Spleen (tissue), 11 donors: ENCODE measurements around the gene MAP7D1. TPM values are rescaled to one million over a fixed set of nuclear protein-coding genes. Genes with fewer than 3 reads are reported as not detected.
A peak's percentile ranks its signal among the peaks of the same experiment; 100 is the strongest.

Experiments
- DNase-seq: peaks from one replicate; pipeline ENCODE4 v3.0.0-alpha.2; 2020
- H3K27ac ChIP-seq, 8 donors: fragments of 200-600 bp; sonication (generic) in 7 of 8; 1 replicate in 4 of 8; 2 replicates in 4 of 8; pipeline versions ENCODE4 v1.5.0 to v1.8.0; 2016 to 2021; ENCODE audit warnings: inconsistent platforms in 4 of 8, mild to moderate bottlenecking in 4 of 8, moderate library complexity in 1 of 8
- H3K27me3 ChIP-seq, 7 donors: fragments of 200-600 bp; sonication (generic) in 6 of 7; replicated peaks in 1 of 7; 1 replicate in 4 of 7; 2 replicates in 3 of 7; pipeline versions ENCODE4 v1.5.0 to v1.8.0; 2016 to 2021; ENCODE audit warnings: inconsistent platforms in 3 of 7, mild to moderate bottlenecking in 1 of 7
- H3K36me3 ChIP-seq, 6 donors: fragments of 200-600 bp; sonication (generic) in 5 of 6; 1 replicate in 4 of 6; 2 replicates in 2 of 6; pipeline versions ENCODE4 v1.5.0 to v1.8.0; 2016 to 2021; ENCODE audit warnings: inconsistent platforms in 2 of 6
- H3K4me1 ChIP-seq, 6 donors: fragments of 200-600 bp; sonication (generic) in 5 of 6; 1 replicate in 3 of 6; 2 replicates in 3 of 6; pipeline versions ENCODE4 v1.5.0 to v1.8.0; 2016 to 2021; ENCODE audit warnings: inconsistent platforms in 3 of 6
- H3K4me3 ChIP-seq, 8 donors: fragments of 200-600 bp; sonication (generic) in 7 of 8; 1 replicate in 4 of 8; 2 replicates in 4 of 8; pipeline versions ENCODE4 v1.5.0 to v1.8.0; 2016 to 2021; ENCODE audit warnings: inconsistent platforms in 4 of 8, mild to moderate bottlenecking in 4 of 8, moderate library complexity in 2 of 8
- H3K9me3 ChIP-seq, 8 donors: fragments of 200-600 bp; sonication (generic) in 7 of 8; 1 replicate in 4 of 8; 2 replicates in 4 of 8; pipeline versions ENCODE4 v1.5.0 to v1.8.0; 2016 to 2021; ENCODE audit warnings: inconsistent platforms in 4 of 8
- CTCF ChIP-seq, 11 experiments: fragments of 200-600 bp in 7 of 11; fragments of 450-650 bp in 4 of 11; sonication (generic) in 4 of 11; IDR thresholded peaks in 8 of 11; conservative IDR thresholded peaks in 3 of 11; 1 replicate in 7 of 11; 2 replicates in 4 of 11; pipeline versions ENCODE4 v1.4.0 to v1.8.0; 2016 to 2021; ENCODE audit warnings: antibody characterized with exemption in 11 of 11, inconsistent platforms in 4 of 11, mild to moderate bottlenecking in 1 of 11
- POLR2A ChIP-seq, 3 donors: fragments of 450-650 bp; IDR thresholded peaks; one replicate each; pipeline ENCODE4 v1.5.1; 2017; ENCODE audit warnings: antibody characterized with exemption in 3 of 3, mild to moderate bottlenecking in 1 of 3
- POLR2AphosphoS5 ChIP-seq, 3 donors: sonication (generic); formaldehyde crosslinking; IDR thresholded peaks; one replicate each; pipeline ENCODE4 v1.5.1; 2017; ENCODE audit warnings: antibody characterized with exemption in 3 of 3
- WGBS, 5 donors: extraction: QIAGEN DNeasy Blood & Tissue Kit in 3 of 5; methylation state at CpG; one replicate each; pipeline versions ENCODE4 v1.1.5 to v1.1.7; 2013 to 2018; 5-methylcytosine and 5-hydroxymethylcytosine counted together
- intact Hi-C: fragments of 100-400 bp; cut with DNase I; formaldehyde crosslinking; loops from one replicate; pipeline ENCODE4 v1.15.0; 2023; ENCODE audit warnings: low total_unique reads
- polyA plus RNA-seq, 3 donors: library from polyadenylated mRNA; stranded (reverse); fragments of 200-250 nt; gene quantifications; one replicate each; pipeline ENCODE4 v1.2.1, GENCODE V29; 2013
- total RNA-seq, 7 donors: library from RNA; depleted of rRNA in 3 of 7; stranded (reverse); fragments of >200 nt in 3 of 7; fragmentation: NEBNext Ultra II Directional in 4 of 7; extraction: Animal tissue kit (Norgen Biotek cat#: 25700) in 4 of 7; gene quantifications; one replicate each; pipeline versions ENCODE4 v1.1.0 to v1.2.1, GENCODE V29; 2016 to 2021
- donor health status: healthy with polysubstance abuse.
- donor health status: DM: no; HTN: no; CAD: no; lungs with moderate emphysema.
- donor health status: DM: no; HTN: no; CAD: no.
- donor health status: Bipolar disorder and iron deficiency.
- donor health status: healthy.
- donor health status: DM: no; HTN: no; CAD: no.
- donor health status: DM: yes; HTN: yes; CAD: no.

The MAP7D1 gene
- total and polyA plus RNA-seq, 10 donors = 30.4 to 116 (median 88.0) TPM

- Histone ChIP-seq H3K36me3 (peaks cover 0 to 14% (median 0%) of the 10 kb centered on the region in 6 donors), H3K27ac (peak overlapping the region; percentile 98 to 100 (median 98)), H3K27me3 (no peaks in the 10 kb centered on the region), H3K9me3 (no peaks in the 10 kb centered on the region), H3K4me3 (peak overlapping the region; percentile 40 to 98 (median 96)), H3K4me1 (peaks cover 58 to 87% (median 75%) of the 10 kb centered on the region in 6 donors)
- intact Hi-C loops = loop anchor here (5.0 to 10.0 kb wide), 3 partner anchors 32 to 130 kb away; partner anchors contain the start of gene THRAP3
- peak; percentile 85 for DNase-seq
- WGBS, 5 donors = 55 to 60% (median 56%) methylated on average over 5 of the region's 6 CpGs
- no peak for TF ChIP-seq CTCF (IDR thresholded peaks at IDR 0.05 in 8 of 11, conservative IDR thresholded peaks at IDR 0.05 in 3 of 11)
- no peak for TF ChIP-seq POLR2AphosphoS5 (IDR thresholded peaks at IDR 0.05)
- TF ChIP-seq POLR2A (IDR thresholded peaks at IDR 0.05) = no peak
Observed at GRCh38 chr1:36154765-36155407, 1.1 kb upstream of the MAP7D1 start.

GRCh38 chr1:36156329-36157114, 562 bp downstream of the MAP7D1 start:
- Histone ChIP-seq H3K4me3 (peak overlapping the region; percentile 88 to 98 (median 97)), H3K4me1 (peaks cover 58 to 87% (median 75%) of the 10 kb centered on the region in 6 donors), H3K27ac (peak overlapping the region; percentile 98 to 100 (median 98)), H3K36me3 (peaks cover 0 to 14% (median 0%) of the 10 kb centered on the region in 6 donors), H3K9me3 (no peaks in the 10 kb centered on the region), H3K27me3 (no peaks in the 10 kb centered on the region)
- peak; percentile 93 for DNase-seq
- WGBS, 5 donors = 0 to 1% (median 1%) methylated on average over 43 to 69 of the region's 69 CpGs
- intact Hi-C loops = loop anchor here (10.0 kb wide), 2 partner anchors 68 to 128 kb away; partner anchors contain the start of gene THRAP3
- TF ChIP-seq POLR2A (IDR thresholded peaks at IDR 0.05) = no peak
- peak; percentile 71 to 86 (median 82) for TF ChIP-seq POLR2AphosphoS5 (IDR thresholded peaks at IDR 0.05)

GRCh38 chr1:36157115-36157903, 1.3 kb downstream of the MAP7D1 start:
- H3K4me3 ChIP-seq = peak overlapping the region; percentile 88 to 98 (median 97)
- H3K4me1 ChIP-seq = peaks cover 55 to 87% (median 75%) of the 10 kb centered on the region in 6 donors
- H3K9me3 ChIP-seq = no peaks in the 10 kb centered on the region
- 4 to 13% (median 11%) methylated on average over 9 of the region's 9 CpGs for WGBS, 5 donors
- H3K27me3 ChIP-seq = no peaks in the 10 kb centered on the region
- H3K27ac ChIP-seq = peak overlapping the region; percentile 98 to 100 (median 98)
- DNase-seq = no peak
- TF ChIP-seq CTCF (IDR thresholded peaks at IDR 0.05 in 8 of 11, conservative IDR thresholded peaks at IDR 0.05 in 3 of 11) (no peak), POLR2A (IDR thresholded peaks at IDR 0.05) (no peak), POLR2AphosphoS5 (IDR thresholded peaks at IDR 0.05) (no peak)
- peaks cover 0 to 14% (median 0%) of the 10 kb centered on the region in 6 donors for H3K36me3 ChIP-seq
- intact Hi-C loops = loop anchor here (10.0 kb wide), 2 partner anchors 67 to 127 kb away; partner anchors contain the start of gene THRAP3
